Panc1 (cell line): ENCODE results near the gene FSD2. TPM values are rescaled to one million over a fixed set of nuclear protein-coding genes. Genes with fewer than 3 reads are reported as not detected.

Source experiments
- ATAC-seq: fragments of 200-7000 bp; cut with Tn5 transposase; 2 replicates; pipeline ENCODE4 v1.9.1; 2020; ENCODE audit warnings: mild to moderate bottlenecking, moderate library complexity
- BruUV-seq: library from RNA; stranded (reverse); fragments of 400-500 nt; replicated peaks from 2 replicates; lab custom pipeline; 2021; lab: Mats Ljungman, UMichigan
- CTCF ChIA-PET: fragments of 300-600 bp; sonication (Branson Sonifier 250); formaldehyde crosslinking; loops from one replicate; lab custom pipeline; 2022; ENCODE audit warnings: antibody characterized with exemption; lab: Charles Lee
- POLR2A ChIA-PET: fragments of 300-600 bp; sonication (Branson Sonifier 250); formaldehyde crosslinking; loops from one replicate; lab custom pipeline; 2022; ENCODE audit warnings: antibody characterized with exemption; lab: Charles Lee
- DNase-seq: peaks from one replicate; pipeline ENCODE4 v3.0.0-alpha.2; 2010; ENCODE audit warnings: low read depth, low spot score
- H3K27ac ChIP-seq: 2 replicates; pipeline ENCODE4 v1.5.1; 2011; ENCODE audit warnings: mild to moderate bottlenecking, low read length, inconsistent platforms
- H3K27me3 ChIP-seq: fragments of 200-500 bp; sonication (Bioruptor generic); 2 replicates; pipeline ENCODE4 v1.6.0; 2014; ENCODE audit warnings: low read length, inconsistent platforms; ENCODE audit not compliant: control insufficient read depth, insufficient read depth
- H3K36me3 ChIP-seq: fragments of 200-500 bp; sonication (Bioruptor generic); 2 replicates; pipeline ENCODE4 v1.5.1; 2014; ENCODE audit warnings: inconsistent platforms, mild to moderate bottlenecking, low read length, moderate library complexity; ENCODE audit not compliant: control insufficient read depth, insufficient read depth
- H3K4me1 ChIP-seq: 2 replicates; pipeline ENCODE4 v1.5.1; 2011; ENCODE audit warnings: inconsistent platforms, mild to moderate bottlenecking, low read length, moderate library complexity; ENCODE audit not compliant: control insufficient read depth, insufficient read depth
- H3K4me3 ChIP-seq, 2 experiments: 2 replicates each; pipeline ENCODE4 v1.5.1; 2011 to 2012; ENCODE audit warnings: low read depth in 2 of 2, low read length in 2 of 2, mild to moderate bottlenecking in 2 of 2, inconsistent platforms in 1 of 2, moderate library complexity in 1 of 2
- H3K9me3 ChIP-seq: fragments of 200-500 bp; sonication (Bioruptor generic); 2 replicates; pipeline ENCODE4 v1.5.1; 2014; ENCODE audit warnings: low read depth, mild to moderate bottlenecking, inconsistent platforms, low read length, moderate library complexity; ENCODE audit not compliant: control insufficient read depth, insufficient read depth
- CTCF ChIP-seq: fragments of 450-650 bp; IDR thresholded peaks from 2 replicates; pipeline ENCODE4 v1.5.1; 2017; ENCODE audit warnings: mild to moderate bottlenecking
- POLR2AphosphoS5 ChIP-seq: IDR thresholded peaks from 2 replicates; pipeline ENCODE4 v1.6.1; 2012; ENCODE audit warnings: mild to moderate bottlenecking, low read depth, low read length, moderate library complexity
- REST ChIP-seq, 2 experiments: IDR thresholded peaks; 2 replicates each; pipeline ENCODE4 v1.6.1; 2011 to 2012; ENCODE audit warnings: low read depth in 2 of 2, control low read depth in 1 of 2, low read length in 1 of 2, mild to moderate bottlenecking in 1 of 2, moderate library complexity in 1 of 2; ENCODE audit not compliant: insufficient read depth in 1 of 2
- SIN3A ChIP-seq: IDR thresholded peaks from 2 replicates; pipeline ENCODE4 v1.6.1; 2012; ENCODE audit warnings: low read depth, mild to moderate bottlenecking, low read length, moderate library complexity, borderline replicate concordance; ENCODE audit not compliant: insufficient read depth
- TCF7L2 ChIP-seq: IDR thresholded peaks from 2 replicates; pipeline ENCODE4 v1.6.1; 2011; ENCODE audit warnings: mild to moderate bottlenecking, low read depth, low read length, inconsistent platforms
- in situ Hi-C: cut with HindIII; loops from 2 replicates; pipeline ENCODE4 v1.10.0; 2016; ENCODE audit warnings: low sequenced_read_pairs, low pct_unique_long_range_greater_than_20kb
- intact Hi-C: fragments of 100-400 bp; cut with micrococcal nuclease; formaldehyde crosslinking; loops from one replicate; pipeline ENCODE4 v1.10.0; 2022; ENCODE audit not compliant: unreplicated experiment
- total RNA-seq: library from RNA; stranded (reverse); gene quantifications from one replicate; pipeline ENCODE4 v1.2.1, GENCODE V29; 2021; ENCODE audit not compliant: unreplicated experiment

Gene FSD2
- total RNA-seq, 1 experiment from 2014 or later, result not detected

DNA sequence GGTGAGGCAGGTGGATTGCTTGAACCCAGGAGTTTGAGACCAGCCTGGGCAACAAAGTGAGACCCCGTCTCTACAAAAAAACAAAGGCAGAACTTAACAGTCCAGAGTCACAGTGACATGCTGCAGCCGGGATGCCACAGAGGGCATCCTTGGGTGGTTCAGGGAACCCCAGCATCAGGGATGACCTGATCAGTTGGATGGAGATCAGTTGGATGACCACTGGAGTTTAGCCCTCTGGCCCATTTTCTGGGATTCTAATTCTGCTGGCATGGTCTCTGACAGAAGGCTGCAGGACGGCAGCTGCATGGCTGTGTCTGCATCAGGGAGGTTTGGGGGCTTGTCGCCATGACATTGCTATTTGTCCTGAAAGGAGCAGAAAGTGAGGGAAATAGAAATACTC lies 23.4 kb upstream of the FSD2 start:
- Histone ChIP-seq H3K4me3 (no peak overlapping the region), H3K4me1 (peaks cover 16% of the 10 kb centered on the region), H3K27me3 (no peaks in the 10 kb centered on the region), H3K27ac (no peak overlapping the region), H3K9me3 (no peaks in the 10 kb centered on the region), H3K36me3 (peaks cover 43% of the 10 kb centered on the region)
- TF ChIP-seq SIN3A, result no peak
- no peak for TF ChIP-seq POLR2AphosphoS5
- TF ChIP-seq TCF7L2, result no peak
- TF ChIP-seq REST (IDR thresholded peaks at IDR 0.05; ENCODE audit: insufficient read depth in 1 of 2, low read depth in 2 of 2, low read length in 1 of 2), result no peak
- no peak for TF ChIP-seq CTCF
- no peak for DNase-seq
- intact Hi-C loops, result no loop called here
- in situ Hi-C loops, result no loop called here
- ATAC-seq, result no peak
- POLR2A ChIA-PET, result no interaction called here
- CTCF ChIA-PET, result no interaction called here
- no TSS peak for BruUV-seq

DNA sequence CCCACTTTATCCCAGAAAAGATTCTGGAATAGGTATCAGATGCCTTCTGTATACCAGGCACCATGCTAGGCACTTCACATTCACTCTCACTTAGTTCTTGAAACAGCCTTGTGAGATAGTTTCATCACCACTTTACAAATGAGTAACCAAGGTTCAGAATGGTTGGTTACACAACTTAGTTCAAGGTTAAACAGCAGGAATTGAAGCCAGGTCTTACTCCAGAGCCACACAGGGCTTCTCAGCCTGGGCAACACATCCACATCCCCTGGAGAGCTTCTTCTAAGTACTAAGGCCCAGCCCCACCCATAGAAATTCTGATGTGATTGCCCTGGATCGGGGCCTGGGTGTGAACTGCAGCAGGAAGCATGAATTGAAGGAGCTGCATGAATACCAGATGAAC lies 22.2 kb upstream of the FSD2 start:
- DNase-seq (no peak), ATAC-seq (no peak)
- peaks cover 16% of the 10 kb centered on the region for H3K4me1 ChIP-seq
- H3K27ac ChIP-seq, result no peak overlapping the region
- no TSS peak for BruUV-seq
- no peak for TF ChIP-seq REST (IDR thresholded peaks at IDR 0.05; ENCODE audit: insufficient read depth in 1 of 2, low read depth in 2 of 2, low read length in 1 of 2)
- TF ChIP-seq POLR2AphosphoS5, result no peak
- no peak for TF ChIP-seq CTCF
- in situ Hi-C loops (no loop called here), intact Hi-C loops (no loop called here)
- ChIA-PET POLR2A (no interaction called here), CTCF (no interaction called here)
- H3K9me3 ChIP-seq, result no peaks in the 10 kb centered on the region
- no peaks in the 10 kb centered on the region for H3K27me3 ChIP-seq
- peaks cover 47% of the 10 kb centered on the region for H3K36me3 ChIP-seq
- H3K4me3 ChIP-seq, result no peak overlapping the region
